Inferior parietal cortex (tissue), 1 donor: ENCODE data around the gene XRCC6.
A peak's percentile ranks its signal among the peaks of the same experiment; 100 is the strongest.
"Not testable (repeated sequence)": the region's sequence is repeated elsewhere in the genome, so short reads cannot be mapped to it uniquely, and the experiment has no call there.

Experiments used
- DNase-seq: peaks from one replicate; pipeline ENCODE4 v3.0.0-alpha.2; 2016; ENCODE audit errors: extremely low spot score

XRCC6 gene

GRCh38 chr22:41686890-41687289, 65.8 kb downstream of the XRCC6 start:
- DNase-seq: not testable (repeated sequence)

- DNase-seq: no peak
These were observed 66.8 kb downstream of the XRCC6 start for GRCh38 chr22:41687901-41688364.

GRCh38 chr22:41688365-41689211, 67.5 kb downstream of the XRCC6 start, which contains the start of gene SNU13:
SNU13 (minus strand) TSS chr22:41688867; CDS start chr22:41688796, 71 bp downstream.
- DNase-seq: peak; percentile 94

- no peak for DNase-seq
These were observed 69.4 kb downstream of the XRCC6 start for GRCh38 chr22:41690476-41690875.

GRCh38 chr22:41695211-41695610, 74.1 kb downstream of the XRCC6 start:
- DNase-seq: no peak

- no peak for DNase-seq
These were observed 75.6 kb downstream of the XRCC6 start for GRCh38 chr22:41696703-41697102.

GRCh38 chr22:41697126-41697775, 76.2 kb downstream of the XRCC6 start:
- DNase-seq: peak; percentile 95

GRCh38 chr22:41699264-41700107, 78.4 kb downstream of the XRCC6 start, which contains the start of gene MEI1:
MEI1 (plus strand) TSS chr22:41699503; CDS start chr22:41699539, 36 bp downstream.
- peak; percentile 86 for DNase-seq

GRCh38 chr22:41700108-41700364, 78.9 kb downstream of the XRCC6 start:
- DNase-seq: no peak

GRCh38 chr22:41702763-41703162, 81.7 kb downstream of the XRCC6 start:
- DNase-seq: no peak

GRCh38 chr22:41709341-41709740, 88.2 kb downstream of the XRCC6 start:
- DNase-seq: no peak

GRCh38 chr22:41713004-41713403, 91.9 kb downstream of the XRCC6 start:
- DNase-seq: no peak
